IPS-20b (cell line): ENCODE measurements around the gene SUSD6.

ENCODE experiments used
- H3K27ac ChIP-seq: one replicate; pipeline ENCODE4 v1.5.1; 2013; ENCODE audit warnings: low read length
- H3K27me3 ChIP-seq: 2 replicates; pipeline ENCODE4 v1.6.1; 2013; ENCODE audit warnings: mild to moderate bottlenecking, low read length, inconsistent platforms; ENCODE audit not compliant: insufficient read depth
- H3K36me3 ChIP-seq: 2 replicates; pipeline ENCODE4 v1.6.1; 2013; ENCODE audit warnings: low read depth, mild to moderate bottlenecking, inconsistent platforms, low read length, moderate library complexity; ENCODE audit not compliant: insufficient read depth
- H3K4me1 ChIP-seq: 2 replicates; pipeline ENCODE4 v1.6.1; 2013; ENCODE audit warnings: mild to moderate bottlenecking, control low read depth, inconsistent platforms, low read length, moderate library complexity; ENCODE audit not compliant: insufficient read depth
- H3K4me3 ChIP-seq: 2 replicates; pipeline ENCODE4 v1.5.1; 2013; ENCODE audit warnings: mild to moderate bottlenecking, low read length, inconsistent platforms
- H3K9ac ChIP-seq: 2 replicates; pipeline ENCODE4 v1.6.1; 2013; ENCODE audit warnings: low read depth, mild to moderate bottlenecking, inconsistent platforms, low read length, moderate library complexity
- H3K9me3 ChIP-seq: 2 replicates; pipeline ENCODE4 v1.6.1; 2013; ENCODE audit warnings: mild to moderate bottlenecking, low read depth, low read length, inconsistent platforms; ENCODE audit not compliant: insufficient read depth

The SUSD6 gene

GRCh38 chr14:69676723-69677122 lies 65.3 kb downstream of the SUSD6 start:
- Histone ChIP-seq H3K27me3 (no peaks in the 10 kb centered on the region), H3K4me3 (no peak overlapping the region), H3K9ac (no peak overlapping the region), H3K36me3 (no peaks in the 10 kb centered on the region), H3K9me3 (no peaks in the 10 kb centered on the region), H3K4me1 (no peaks in the 10 kb centered on the region; the same call in 1 of the 2 replicates), H3K27ac (no peak overlapping the region)

GRCh38 chr14:69680297-69680696 lies 68.9 kb downstream of the SUSD6 start:
- no peak overlapping the region for H3K4me3 ChIP-seq
- H3K27me3 ChIP-seq: no peaks in the 10 kb centered on the region
- H3K36me3 ChIP-seq: no peaks in the 10 kb centered on the region
- no peak overlapping the region for H3K27ac ChIP-seq
- H3K4me1 ChIP-seq: no peaks in the 10 kb centered on the region
- no peaks in the 10 kb centered on the region for H3K9me3 ChIP-seq
- H3K9ac ChIP-seq: no peak overlapping the region

- Histone ChIP-seq H3K27me3 (no peaks in the 10 kb centered on the region), H3K9me3 (no peaks in the 10 kb centered on the region), H3K36me3 (no peaks in the 10 kb centered on the region), H3K27ac (no peak overlapping the region), H3K9ac (no peak overlapping the region), H3K4me3 (no peak overlapping the region), H3K4me1 (no peaks in the 10 kb centered on the region)
These were observed 70.7 kb downstream of the SUSD6 start for GRCh38 chr14:69682136-69682535.

- no peaks in the 10 kb centered on the region for H3K4me1 ChIP-seq
- no peak overlapping the region for H3K4me3 ChIP-seq
- no peak overlapping the region for H3K9ac ChIP-seq
- H3K27me3 ChIP-seq: no peaks in the 10 kb centered on the region
- no peak overlapping the region for H3K27ac ChIP-seq
- no peaks in the 10 kb centered on the region for H3K9me3 ChIP-seq
- H3K36me3 ChIP-seq: no peaks in the 10 kb centered on the region
These were observed 71.3 kb downstream of the SUSD6 start for GRCh38 chr14:69682621-69683263.

GRCh38 chr14:69683971-69684370 lies 72.6 kb downstream of the SUSD6 start:
- Histone ChIP-seq H3K9ac (no peak overlapping the region), H3K27me3 (no peaks in the 10 kb centered on the region), H3K4me3 (no peak overlapping the region), H3K4me1 (no peaks in the 10 kb centered on the region), H3K27ac (no peak overlapping the region), H3K36me3 (no peaks in the 10 kb centered on the region), H3K9me3 (no peaks in the 10 kb centered on the region)

GRCh38 chr14:69684461-69685217 lies 73.2 kb downstream of the SUSD6 start:
- Histone ChIP-seq H3K27ac (no peak overlapping the region), H3K4me1 (no peaks in the 10 kb centered on the region), H3K9ac (no peak overlapping the region), H3K36me3 (no peaks in the 10 kb centered on the region), H3K9me3 (no peaks in the 10 kb centered on the region), H3K27me3 (no peaks in the 10 kb centered on the region), H3K4me3 (no peak overlapping the region)

- no peaks in the 10 kb centered on the region for H3K9me3 ChIP-seq
- no peak overlapping the region for H3K27ac ChIP-seq
- H3K4me3 ChIP-seq: no peak overlapping the region
- no peak overlapping the region for H3K9ac ChIP-seq
- no peaks in the 10 kb centered on the region for H3K36me3 ChIP-seq
- no peaks in the 10 kb centered on the region for H3K4me1 ChIP-seq
- H3K27me3 ChIP-seq: no peaks in the 10 kb centered on the region
These were observed 73.8 kb downstream of the SUSD6 start for GRCh38 chr14:69685218-69685616.

- Histone ChIP-seq H3K9me3 (no peaks in the 10 kb centered on the region), H3K27ac (no peak overlapping the region), H3K27me3 (no peaks in the 10 kb centered on the region), H3K36me3 (no peaks in the 10 kb centered on the region), H3K4me3 (no peak overlapping the region), H3K4me1 (no peaks in the 10 kb centered on the region), H3K9ac (no peak overlapping the region)
These were observed 74.3 kb downstream of the SUSD6 start for GRCh38 chr14:69685716-69686115.

GRCh38 chr14:69687606-69688298 lies 76.4 kb downstream of the SUSD6 start:
- Histone ChIP-seq H3K27me3 (no peaks in the 10 kb centered on the region), H3K4me1 (peaks cover under 1% of the 10 kb centered on the region; the same call in 1 of the 2 replicates), H3K4me3 (no peak overlapping the region), H3K9ac (no peak overlapping the region), H3K27ac (no peak overlapping the region), H3K9me3 (no peaks in the 10 kb centered on the region), H3K36me3 (no peaks in the 10 kb centered on the region)

GRCh38 chr14:69688299-69688649 lies 76.9 kb downstream of the SUSD6 start:
- Histone ChIP-seq H3K4me3 (no peak overlapping the region), H3K9ac (no peak overlapping the region), H3K36me3 (no peaks in the 10 kb centered on the region), H3K27ac (no peak overlapping the region), H3K27me3 (no peaks in the 10 kb centered on the region), H3K4me1 (peaks cover 3% of the 10 kb centered on the region; the same call in 1 of the 2 replicates), H3K9me3 (no peaks in the 10 kb centered on the region)

- H3K27me3 ChIP-seq: no peaks in the 10 kb centered on the region
- no peak overlapping the region for H3K27ac ChIP-seq
- no peaks in the 10 kb centered on the region for H3K36me3 ChIP-seq
- peaks cover 8% of the 10 kb centered on the region for H3K4me1 ChIP-seq
- no peaks in the 10 kb centered on the region for H3K9me3 ChIP-seq
- no peak overlapping the region for H3K4me3 ChIP-seq
- H3K9ac ChIP-seq: no peak overlapping the region
These were observed 78.6 kb downstream of the SUSD6 start for GRCh38 chr14:69690042-69690441.

GRCh38 chr14:69692594-69692993 lies 81.2 kb downstream of the SUSD6 start:
- H3K27ac ChIP-seq: no peak overlapping the region
- H3K4me3 ChIP-seq: no peak overlapping the region
- H3K9me3 ChIP-seq: no peaks in the 10 kb centered on the region
- no peaks in the 10 kb centered on the region for H3K36me3 ChIP-seq
- H3K4me1 ChIP-seq: peaks cover 24% of the 10 kb centered on the region
- no peaks in the 10 kb centered on the region for H3K27me3 ChIP-seq
- H3K9ac ChIP-seq: no peak overlapping the region
